ENCODE results near the gene CFAP210.
A peak's percentile ranks its signal among the peaks of the same experiment; 100 is the strongest.
"Not testable (repeated sequence)": the region's sequence is repeated elsewhere in the genome, so short reads cannot be mapped to it uniquely, and the experiment has no call there.

CFAP210 gene

DNA sequence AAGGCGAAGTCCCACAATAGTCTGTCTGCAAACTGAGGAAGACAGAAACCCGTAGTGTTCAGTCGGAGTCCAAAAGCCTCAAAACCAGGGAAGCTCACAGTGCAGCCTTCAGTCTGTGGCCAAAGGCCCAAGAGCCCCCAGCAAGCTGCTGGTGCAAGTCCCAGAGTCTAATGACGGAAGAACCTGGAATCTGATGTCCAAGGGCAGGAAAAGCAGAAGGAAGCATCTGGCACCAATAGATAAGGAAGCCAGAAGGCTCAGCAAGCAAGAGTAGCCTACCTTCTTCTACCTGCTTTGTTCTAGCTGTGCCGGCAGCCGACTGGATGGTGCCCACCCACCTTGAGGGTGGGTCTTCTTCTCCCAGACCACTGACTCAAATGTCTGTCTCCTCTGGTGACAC lies 21.8 kb downstream of the CFAP210 start:
- DNase-seq = no peak

DNA sequence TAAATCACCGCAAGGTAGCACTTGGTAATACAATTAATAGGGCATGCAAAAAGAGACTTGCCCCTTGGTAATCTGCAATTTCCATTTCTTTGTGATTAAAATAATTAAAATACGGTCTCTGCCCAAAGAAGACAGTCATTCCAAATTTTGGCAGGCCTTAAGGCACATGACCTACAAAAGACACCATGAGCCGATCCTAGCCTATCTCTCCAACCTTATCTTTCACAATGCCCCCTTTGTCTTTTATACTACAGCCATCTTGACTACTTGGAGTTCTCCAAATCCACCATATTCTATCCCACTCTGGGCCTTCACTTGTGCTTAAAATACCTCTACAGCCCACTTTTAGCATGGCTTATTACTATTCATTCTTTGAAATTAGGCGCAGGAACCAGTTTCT lies 23.3 kb downstream of the CFAP210 start:
- DNase-seq = no peak

DNA sequence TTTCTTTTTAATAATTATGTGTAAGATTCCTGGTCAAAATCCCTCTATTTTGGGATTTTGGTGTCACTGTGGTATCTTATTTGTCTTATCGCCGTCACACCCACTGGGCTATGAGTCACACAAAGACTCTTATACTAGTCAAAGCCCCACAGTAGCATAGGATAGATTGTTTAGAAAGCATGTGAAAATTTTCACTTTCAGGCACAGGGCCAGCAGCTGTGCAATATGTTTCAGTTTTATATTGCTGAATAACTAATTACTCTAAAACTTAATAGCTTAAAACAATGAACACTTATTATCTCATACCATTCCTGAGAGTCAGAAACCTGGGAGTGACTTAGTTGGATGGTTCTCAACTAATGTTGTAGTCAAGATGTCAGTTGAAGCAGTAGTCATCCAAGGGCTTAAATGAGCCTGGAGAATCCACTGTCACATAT lies 24.0 kb downstream of the CFAP210 start:
- peak; percentile 51 for DNase-seq

DNA sequence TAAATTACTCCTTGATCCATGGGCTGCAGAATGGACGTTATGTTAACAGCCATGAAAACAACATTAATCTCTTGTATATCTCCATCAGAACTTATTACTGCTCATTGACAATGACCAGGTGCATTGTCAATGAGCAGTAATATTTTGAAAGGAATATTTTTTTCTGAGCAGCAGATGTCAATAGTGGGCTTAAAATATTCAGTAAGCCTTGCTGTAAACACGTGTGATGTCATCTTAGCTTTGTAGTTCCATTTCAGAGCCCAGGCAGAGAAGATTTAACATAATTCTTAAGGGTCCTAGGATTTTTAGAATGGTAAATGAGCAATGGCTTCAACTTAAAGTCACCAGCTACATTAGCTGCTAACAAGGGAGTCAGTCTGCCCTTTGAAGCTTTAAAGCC lies 26.6 kb downstream of the CFAP210 start:
- no peak for DNase-seq

DNA sequence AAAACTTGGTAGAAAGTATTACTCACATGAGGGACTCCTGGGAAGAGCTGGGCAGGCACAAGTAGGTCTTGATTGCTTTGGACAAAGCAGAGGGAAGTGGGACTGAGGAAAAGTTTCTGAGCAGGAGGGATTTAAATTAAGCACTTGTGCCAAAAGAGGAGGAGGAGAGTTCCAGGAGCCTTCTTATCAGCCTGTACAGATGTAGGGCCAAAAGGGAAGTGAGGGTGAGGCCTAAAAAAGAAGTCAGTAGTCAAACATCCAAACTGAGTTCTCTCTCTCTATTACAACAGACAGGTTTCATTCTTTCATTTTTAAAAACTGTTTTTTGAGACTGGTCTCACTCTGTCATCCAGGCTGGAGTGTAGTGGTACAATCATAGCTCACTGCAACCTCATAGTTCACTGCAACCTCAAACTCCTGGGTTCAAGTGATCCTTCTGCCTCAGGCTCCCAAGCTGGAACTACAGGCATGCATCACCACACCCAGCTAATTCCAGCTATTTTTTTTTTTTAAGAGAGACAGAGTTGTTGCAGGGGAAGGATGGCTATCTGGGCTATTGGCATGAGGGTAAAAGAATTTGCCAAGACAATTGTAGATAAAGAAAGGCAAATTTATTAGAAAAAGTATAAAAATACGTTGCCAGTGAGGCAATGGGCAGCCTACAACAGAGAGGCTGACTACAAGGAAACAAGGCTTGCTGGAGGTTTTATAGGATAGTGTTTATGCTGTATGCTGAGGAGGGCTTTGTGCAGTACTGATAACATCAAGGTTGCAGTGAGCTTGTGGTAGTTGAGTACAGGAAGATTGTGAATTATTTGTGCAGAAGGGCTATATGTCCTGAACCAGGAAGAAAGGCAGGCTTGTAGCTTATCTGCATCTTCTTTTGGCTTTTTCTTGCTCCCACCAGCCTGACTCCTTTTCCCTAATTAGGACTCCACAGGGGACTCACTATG lies 29.0 kb downstream of the CFAP210 start:
- no peak for DNase-seq

DNA sequence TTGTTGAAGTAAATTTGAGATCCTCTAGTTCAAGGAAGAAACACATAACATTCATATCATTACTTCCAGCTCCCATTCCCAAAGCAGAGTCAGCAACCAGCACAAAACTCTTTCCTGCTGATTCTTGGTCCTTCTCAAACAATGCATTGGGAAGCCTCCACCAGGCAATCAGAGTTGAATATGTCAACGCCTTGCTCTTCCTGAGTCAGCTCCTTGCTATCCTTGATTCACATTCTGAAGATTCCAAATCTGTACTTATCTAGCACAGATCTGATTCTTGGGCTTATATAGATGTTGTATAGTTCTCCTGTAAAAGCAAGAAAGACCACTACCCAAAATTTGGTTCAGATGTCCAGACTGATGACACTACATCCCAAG lies 29.6 kb downstream of the CFAP210 start:
- peak; percentile 48 for DNase-seq

DNA sequence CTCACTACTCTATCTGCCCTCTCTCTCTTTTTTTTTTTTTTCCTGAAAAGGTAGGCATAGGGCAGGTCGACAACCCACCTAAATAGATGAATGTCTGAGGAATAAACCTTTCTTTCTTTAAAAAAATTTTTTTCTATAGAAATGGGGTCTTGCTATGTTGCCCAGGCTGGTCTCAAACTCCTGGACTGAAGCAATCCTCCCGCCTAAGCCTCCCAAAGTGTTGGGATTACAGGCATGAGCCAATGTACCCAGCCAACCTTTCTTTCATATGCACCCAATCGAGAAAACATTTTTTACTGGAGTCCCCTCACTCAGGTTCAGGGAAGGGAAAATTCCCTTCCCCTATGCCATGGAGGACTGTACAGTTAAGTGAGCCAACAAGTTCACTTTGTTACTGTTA lies 31.0 kb downstream of the CFAP210 start:
- DNase-seq = no peak

DNA sequence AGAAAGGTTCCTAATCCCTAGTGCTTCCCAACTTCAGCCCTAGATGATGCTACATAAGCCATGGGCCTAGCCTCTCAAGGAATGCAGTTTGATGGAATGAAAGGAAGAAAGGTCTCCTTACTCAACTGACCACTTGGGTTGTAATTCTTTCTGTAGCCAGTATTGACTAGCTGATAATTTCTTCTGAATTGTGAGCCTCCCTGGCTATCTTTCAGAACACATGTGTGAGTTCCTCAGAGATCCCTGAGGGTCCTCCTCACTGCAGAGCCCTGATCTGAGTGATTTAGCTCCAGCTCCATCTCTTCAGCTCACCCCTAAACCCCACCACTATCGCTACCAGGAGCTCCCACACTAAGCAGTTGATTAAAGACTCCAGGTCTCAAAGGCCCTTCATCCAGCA lies 31.5 kb downstream of the CFAP210 start:
- no peak for DNase-seq

DNA sequence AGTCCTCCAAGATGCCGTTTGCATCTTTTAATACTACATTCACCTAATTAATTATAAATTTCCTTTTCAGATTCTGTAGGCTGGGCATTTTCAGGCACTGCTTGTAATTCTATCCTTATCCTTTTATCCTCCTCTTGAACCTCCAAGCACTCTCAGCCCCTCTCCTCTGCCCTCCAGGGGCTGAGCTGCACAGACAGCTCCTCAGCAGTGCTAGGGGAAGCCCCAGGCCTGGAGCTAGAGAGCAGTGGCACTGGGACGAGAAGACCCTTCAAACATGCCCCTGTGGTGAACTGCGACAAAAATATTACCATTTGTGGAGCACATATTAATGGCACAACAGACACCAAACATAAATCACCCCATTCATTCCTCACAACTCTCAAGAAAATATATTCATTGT lies 32.9 kb downstream of the CFAP210 start:
- DNase-seq = no peak

DNA sequence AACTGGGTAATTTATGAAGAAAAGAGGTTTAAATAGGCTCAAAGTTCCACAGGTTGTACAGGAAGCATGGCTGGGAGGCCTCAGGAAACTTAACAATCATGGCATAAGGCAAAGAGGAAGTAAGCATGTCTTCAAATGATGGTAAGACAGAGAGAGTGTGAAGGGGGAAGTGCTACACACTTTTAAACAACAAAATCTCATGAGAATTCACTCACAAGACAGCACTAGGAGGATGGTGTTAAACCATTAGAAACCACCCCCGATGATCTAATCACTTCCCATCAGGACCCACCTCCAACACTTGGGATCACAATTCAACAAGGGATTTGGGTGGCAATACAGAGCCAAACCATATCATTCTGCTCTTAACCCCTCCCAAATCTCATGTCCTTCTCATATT lies 34.9 kb downstream of the CFAP210 start:
- DNase-seq = no peak

DNA sequence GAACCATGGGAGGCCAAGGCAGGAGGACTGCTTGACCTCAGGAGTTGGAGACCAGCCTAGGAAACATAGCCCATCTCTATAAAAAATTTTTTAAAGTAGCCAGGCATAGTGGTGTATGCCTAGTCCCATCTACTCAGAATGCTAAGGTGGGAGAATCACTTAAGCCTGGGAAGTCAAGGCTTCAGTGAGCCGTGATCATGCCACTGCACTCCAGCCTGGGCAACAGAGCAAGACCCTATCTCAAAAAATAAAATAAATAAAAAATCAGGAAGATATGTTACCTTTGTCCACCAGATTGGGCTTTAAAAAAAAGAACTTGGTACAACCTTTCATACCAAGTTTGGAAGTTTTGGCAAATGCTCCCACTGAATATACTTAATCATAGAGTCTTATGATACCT lies 35.3 kb downstream of the CFAP210 start:
- DNase-seq = no peak

DNA sequence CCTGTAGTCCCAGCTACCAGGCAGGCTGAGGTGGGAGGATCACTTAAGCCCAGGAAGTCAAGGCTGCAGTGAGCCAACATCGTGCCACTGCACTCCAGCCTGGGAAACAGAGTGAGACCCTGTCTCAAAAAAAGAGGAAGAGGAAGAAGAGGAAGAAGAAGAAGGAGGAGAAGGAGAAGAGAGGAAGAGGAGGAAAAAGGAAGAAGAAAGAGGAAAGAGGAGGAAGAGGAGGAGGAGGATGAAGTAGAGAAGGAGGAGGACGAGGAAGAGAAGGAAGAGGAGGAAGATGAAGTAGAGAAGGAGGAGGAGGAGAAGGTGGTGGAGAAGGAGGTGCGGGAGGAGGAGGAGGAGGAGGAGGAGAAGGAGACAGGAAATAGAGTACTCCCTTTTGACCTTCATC lies 38.0 kb downstream of the CFAP210 start:
- no peak for DNase-seq

DNA sequence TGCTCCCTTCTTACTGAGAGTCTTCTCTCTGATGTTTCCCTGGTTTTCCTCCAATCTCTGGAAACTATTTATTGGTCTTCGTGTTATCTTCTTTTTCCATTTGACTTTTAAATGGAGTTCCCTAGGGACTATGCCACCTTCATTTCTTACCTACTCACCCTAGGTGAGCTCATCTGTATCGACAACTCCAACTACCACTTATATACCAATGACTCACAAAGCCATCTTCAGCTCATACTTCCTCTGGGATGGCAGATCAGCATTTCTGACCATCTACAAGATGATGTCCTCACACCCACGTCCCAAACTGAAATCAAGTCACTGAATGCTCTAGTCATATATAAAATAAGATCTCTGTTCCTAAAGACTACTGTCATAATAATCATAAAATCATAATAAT lies 40.6 kb downstream of the CFAP210 start:
- DNase-seq = no peak

DNA sequence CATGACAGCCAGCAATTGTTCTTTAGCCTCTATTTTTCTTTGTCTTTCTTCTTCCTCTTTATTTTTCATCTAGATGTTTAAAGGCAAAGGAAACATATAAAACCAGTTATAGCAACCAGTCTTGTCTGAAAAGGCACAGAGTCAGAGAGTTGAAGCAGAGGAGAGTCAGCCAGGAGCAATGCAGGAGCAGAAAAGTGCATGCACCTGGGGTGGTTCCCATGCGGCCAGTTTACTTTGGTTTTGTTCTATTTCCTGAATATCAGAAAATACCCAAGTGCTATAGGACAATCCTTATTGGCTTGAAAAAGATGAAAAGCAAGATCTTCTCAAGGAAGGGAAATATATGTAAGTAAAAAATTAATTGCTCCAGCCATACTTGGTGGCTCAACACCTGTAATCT lies 44.9 kb downstream of the CFAP210 start:
- DNase-seq = no peak

DNA sequence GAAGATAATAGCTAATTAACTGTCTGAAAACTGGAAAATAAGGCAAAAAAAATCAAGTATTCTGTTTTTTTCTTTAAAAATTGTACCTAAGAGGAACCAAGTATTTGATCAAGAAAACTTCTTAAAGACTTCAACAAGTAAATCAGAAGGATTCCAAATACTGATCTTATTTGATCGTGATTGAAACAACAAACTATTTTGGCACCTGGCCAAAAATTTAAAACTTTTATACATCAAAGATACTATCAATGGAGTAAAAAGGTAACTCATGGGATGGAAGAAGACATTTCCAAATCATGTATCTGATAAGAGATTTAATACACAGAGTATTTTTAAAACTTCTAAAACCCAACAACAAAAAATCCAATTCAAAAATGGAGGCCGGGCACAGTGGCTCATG lies 46.7 kb downstream of the CFAP210 start:
- no peak for DNase-seq

DNA sequence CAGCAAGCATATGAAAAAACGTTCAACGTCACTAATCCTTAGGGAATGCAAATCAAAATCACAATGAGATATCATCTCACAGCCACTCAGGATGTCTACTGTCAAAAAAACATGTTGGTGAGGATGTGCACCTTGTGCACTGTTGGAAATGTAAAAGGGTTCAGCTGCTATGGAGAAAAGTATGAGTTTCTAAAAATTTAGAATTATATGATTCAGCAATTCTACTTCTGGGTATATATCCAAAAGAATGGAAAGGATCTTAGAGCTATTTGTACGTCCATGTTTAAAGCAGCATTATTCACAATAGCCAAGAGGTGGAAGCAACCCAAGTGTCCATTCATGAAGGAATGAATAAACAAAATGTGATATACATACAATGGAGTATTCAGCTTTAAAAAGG lies 50.0 kb downstream of the CFAP210 start:
- DNase-seq = no peak

DNA sequence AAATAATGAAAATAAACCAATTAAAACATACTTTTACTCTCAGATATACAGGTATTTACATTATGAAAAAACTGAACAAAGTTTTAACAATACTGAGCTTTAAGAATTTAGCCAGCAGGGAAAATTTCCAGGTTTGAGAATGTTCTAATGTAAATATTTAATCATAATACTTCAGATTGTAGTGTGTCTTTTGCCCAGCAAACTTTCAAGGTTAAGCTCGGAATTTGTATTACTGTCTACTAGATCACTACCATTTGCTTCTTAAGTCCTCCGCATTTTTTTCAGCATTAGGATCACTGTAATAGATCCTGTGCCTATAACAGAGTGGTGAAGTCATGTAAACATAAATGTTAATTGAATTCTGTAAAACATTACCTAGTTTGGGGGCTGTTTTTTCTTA lies 52.7 kb downstream of the CFAP210 start:
- no peak for DNase-seq

DNA sequence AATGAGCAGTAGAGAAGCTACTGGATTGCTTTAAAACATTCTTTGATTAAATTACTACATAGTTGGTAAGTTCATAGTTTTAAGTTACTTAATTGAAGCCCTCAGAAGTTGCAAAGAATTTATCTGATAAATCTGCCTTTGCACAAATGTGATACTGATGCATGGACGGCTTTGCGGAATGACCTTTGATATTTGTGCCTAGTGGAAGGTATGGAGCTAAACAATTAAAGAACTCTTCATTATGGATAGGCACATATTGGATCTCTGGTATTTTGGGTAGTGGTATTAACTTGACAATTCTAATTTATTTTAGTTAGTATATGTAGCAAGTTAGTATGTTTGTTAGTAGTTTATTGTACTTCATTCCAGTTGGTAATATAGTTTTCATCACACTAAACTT lies 54.1 kb downstream of the CFAP210 start:
- DNase-seq = no peak

DNA sequence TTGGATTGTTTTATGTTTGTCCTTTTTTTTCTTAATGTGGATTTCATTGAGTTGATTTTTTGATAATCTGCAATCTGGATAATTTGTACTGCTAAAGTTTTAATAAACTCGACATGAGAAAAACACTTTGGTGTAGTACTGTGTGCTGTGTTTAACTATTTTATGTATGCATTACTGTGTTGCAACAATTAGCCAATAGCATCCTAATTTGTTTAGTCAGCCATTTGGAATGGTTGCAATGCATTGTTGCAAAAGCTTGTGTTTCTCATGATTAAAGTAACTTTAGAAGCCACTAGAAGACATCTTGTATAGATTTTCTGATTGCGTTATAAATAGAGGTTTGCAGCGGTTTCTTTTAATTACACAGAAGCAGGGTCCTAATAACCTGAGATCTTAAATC lies 56.6 kb downstream of the CFAP210 start:
- DNase-seq = peak; percentile 87

DNA sequence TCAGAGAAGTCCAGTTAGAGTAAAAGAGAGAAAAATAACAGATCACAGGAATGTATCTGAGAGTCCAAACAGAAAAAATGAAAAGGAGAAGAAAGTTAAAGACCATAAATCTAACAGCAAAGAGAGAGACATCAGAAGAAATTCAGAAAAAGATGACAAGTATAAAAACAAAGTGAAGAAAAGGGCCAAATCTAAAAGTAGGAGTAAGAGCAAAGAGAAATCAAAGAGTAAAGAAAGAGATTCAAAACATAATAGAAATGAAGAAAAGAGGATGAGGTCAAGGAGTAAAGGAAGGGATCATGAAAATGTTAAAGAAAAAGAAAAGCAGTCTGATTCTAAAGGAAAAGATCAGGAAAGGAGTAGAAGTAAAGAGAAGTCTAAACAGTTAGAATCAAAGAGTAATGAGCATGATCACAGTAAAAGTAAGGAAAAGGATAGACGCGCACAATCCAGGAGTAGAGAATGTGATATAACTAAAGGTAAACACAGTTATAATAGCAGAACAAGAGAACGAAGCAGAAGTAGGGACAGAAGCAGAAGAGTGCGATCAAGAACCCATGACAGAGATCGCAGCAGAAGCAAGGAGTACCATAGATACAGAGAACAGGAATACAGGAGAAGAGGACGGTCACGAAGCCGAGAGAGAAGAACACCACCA lies 57.6 kb downstream of the CFAP210 start:
- no peak for DNase-seq

DNA sequence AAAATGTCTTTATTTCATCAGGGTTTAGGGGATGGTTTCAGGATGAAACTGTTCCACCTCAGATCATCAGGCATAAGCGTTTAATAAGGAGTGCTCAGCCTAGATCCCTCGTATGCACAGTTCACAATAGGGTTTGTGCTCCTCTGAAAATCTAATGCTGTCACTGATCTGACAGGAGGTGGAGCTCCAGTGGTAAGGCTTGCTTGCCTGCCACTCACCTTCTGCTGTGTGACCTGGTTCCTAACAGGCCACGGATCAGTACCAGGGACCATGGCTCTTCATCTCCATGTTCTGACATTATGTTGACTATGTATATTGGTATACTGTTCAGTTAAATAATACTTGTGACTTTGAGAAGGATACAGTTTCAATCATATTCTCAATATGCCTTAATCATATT lies 68.4 kb downstream of the CFAP210 start:
- no peak for DNase-seq

DNA sequence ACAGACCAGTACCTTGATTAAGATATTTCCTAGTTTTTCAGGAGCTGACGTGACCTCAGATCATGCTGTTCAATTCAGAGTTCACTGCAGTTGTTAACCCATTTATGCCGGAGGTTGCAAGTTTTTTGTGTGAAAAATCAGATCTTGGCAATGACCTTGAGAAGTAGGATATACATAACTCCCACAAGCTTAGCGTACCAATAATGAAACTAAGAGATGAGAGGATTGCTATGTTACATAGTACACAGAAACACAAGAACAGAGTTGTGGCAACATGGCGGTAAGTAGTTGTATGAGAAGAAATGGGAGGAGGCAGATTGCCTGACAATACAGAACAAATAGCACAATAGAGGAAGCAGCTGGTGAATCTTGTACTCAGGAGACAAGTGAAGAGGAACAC lies 71.0 kb downstream of the CFAP210 start:
- no peak for DNase-seq

DNA sequence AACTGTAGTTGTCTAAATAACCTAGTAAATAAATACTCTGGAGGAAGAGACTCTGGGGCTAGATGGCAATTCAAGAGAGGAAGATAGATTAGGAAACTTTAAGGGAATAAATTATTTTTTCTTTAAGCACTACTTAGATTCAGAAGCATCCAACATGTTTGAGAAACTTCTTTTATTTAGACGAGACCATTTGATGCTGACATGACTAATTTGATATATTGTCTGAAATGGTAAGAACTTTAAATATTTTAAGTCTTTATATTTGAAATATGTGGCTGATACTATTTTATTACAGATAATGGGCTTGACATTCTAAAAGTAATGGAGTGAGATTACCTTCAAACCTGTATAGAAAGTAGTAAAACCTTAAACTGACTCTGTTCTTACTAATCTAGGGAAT lies 73.7 kb downstream of the CFAP210 start:
- no peak for DNase-seq

DNA sequence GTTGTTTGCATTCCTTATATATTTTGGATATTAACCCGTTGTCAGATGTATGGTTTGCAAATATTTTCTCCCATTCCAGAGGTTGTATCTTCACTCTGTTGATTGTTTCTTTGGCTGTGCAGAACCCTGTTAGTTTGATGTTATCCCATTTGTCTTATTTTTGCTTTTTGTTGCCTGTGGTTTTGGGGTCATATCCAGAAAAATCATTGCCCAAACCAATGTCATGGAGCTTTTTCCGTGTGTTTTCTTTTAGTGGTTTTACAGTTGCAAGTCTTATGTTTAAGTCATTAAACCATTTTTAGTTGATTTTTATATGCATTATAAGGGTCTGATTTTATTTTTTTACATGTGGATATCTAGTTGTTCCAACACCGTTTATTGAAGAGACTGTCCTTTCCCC lies 74.3 kb downstream of the CFAP210 start:
- no peak for DNase-seq

DNA sequence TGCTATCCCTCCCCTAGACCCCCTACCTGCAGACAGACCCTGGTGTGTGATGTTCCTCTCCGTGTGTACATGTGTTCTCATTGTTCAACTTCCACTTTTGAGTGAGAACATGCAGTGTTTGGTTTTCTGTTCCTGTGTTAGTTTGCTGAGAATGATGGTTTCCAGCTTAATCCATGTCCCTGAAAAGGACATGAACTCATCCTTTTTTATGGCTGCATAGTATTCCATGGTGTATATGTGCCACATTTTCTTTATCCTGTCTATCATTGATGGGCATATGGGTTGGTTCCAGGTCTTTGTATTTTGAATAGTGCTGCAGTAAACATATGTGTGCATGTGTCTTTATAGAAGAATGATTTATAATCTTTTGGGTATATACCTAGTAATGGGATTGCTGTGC lies 78.2 kb downstream of the CFAP210 start:
- DNase-seq = not testable (repeated sequence)

Data from fibroblast of skin of right quadriceps (primary cell).